Neural crest cell (in vitro differentiated cells): ENCODE results near the gene CHI3L2. TPM values are rescaled to one million over a fixed set of nuclear protein-coding genes. Genes with fewer than 3 reads are reported as not detected.

ENCODE experiments used
- DNase-seq: peaks from one replicate; pipeline ENCODE4 v3.0.0; 2021; ENCODE audit warnings: low read depth, mixed read lengths, low spot score
- H3K27ac Mint-ChIP-seq: one replicate; pipeline ENCODE4 v1.8.0; 2021; ENCODE audit warnings: mild to moderate bottlenecking, mixed read lengths; ENCODE audit not compliant: unreplicated experiment
- H3K27me3 Mint-ChIP-seq: 2 replicates; pipeline ENCODE4 v1.8.0; 2021; ENCODE audit warnings: low read depth, mild to moderate bottlenecking, mixed read lengths
- H3K36me3 Mint-ChIP-seq: 2 replicates; pipeline ENCODE4 v1.8.0; 2021; ENCODE audit warnings: low read depth, mild to moderate bottlenecking, mixed read lengths
- H3K4me1 Mint-ChIP-seq: 2 replicates; pipeline ENCODE4 v1.8.0; 2021; ENCODE audit warnings: mixed read lengths
- H3K4me3 Mint-ChIP-seq: one replicate; pipeline ENCODE4 v1.8.0; 2021; ENCODE audit warnings: mild to moderate bottlenecking, mixed read lengths
- H3K9me3 Mint-ChIP-seq: 2 replicates; pipeline ENCODE4 v1.8.0; 2021; ENCODE audit warnings: mixed read lengths
- total RNA-seq: library from RNA; stranded (reverse); gene quantifications from 2 replicates; pipeline ENCODE4 v1.2.1, GENCODE V29; 2021
- TF ChIP-seq, protein P1 (sequence below): fragments of 200-600 bp; sonication (generic); conservative IDR thresholded peaks from 2 replicates; pipeline ENCODE4 v1.5.0; 2021; ENCODE audit warnings: antibody characterized with exemption, mild to moderate bottlenecking

The CHI3L2 gene
- total RNA-seq, 1 donor from 2014 or later, result not detected

DNA sequence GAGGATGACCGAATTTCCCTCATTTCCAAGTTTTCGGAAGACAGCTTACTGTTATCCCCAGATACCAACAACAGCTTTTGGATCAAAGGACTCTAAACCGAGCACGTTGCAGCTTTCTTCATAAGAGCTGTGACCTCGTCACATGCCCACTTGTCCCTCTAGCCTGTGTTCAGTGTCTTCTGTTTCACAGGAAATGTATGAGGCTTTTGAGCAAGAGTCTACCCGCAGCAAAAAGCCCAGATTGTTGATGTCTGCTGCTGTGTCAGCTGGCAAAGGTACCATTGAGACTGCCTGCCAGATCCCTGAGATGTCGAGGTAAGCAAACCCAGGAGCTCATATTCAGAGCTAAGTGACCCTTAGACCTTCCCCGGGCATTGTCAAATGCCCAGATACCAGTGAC lies 24.1 kb downstream of the CHI3L2 start:
- Mint-ChIP-seq H3K4me3 (no peak overlapping the region), H3K36me3 (no peaks in the 10 kb centered on the region), H3K27ac (peak overlapping the region; percentile 24), H3K27me3 (no peaks in the 10 kb centered on the region), H3K9me3 (peaks cover 3% of the 10 kb centered on the region), H3K4me1 (peaks cover 42% of the 10 kb centered on the region)
- DNase-seq, result no peak
- TF ChIP-seq, protein P1, sequence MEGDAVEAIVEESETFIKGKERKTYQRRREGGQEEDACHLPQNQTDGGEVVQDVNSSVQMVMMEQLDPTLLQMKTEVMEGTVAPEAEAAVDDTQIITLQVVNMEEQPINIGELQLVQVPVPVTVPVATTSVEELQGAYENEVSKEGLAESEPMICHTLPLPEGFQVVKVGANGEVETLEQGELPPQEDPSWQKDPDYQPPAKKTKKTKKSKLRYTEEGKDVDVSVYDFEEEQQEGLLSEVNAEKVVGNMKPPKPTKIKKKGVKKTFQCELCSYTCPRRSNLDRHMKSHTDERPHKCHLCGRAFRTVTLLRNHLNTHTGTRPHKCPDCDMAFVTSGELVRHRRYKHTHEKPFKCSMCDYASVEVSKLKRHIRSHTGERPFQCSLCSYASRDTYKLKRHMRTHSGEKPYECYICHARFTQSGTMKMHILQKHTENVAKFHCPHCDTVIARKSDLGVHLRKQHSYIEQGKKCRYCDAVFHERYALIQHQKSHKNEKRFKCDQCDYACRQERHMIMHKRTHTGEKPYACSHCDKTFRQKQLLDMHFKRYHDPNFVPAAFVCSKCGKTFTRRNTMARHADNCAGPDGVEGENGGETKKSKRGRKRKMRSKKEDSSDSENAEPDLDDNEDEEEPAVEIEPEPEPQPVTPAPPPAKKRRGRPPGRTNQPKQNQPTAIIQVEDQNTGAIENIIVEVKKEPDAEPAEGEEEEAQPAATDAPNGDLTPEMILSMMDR, result no peak

DNA sequence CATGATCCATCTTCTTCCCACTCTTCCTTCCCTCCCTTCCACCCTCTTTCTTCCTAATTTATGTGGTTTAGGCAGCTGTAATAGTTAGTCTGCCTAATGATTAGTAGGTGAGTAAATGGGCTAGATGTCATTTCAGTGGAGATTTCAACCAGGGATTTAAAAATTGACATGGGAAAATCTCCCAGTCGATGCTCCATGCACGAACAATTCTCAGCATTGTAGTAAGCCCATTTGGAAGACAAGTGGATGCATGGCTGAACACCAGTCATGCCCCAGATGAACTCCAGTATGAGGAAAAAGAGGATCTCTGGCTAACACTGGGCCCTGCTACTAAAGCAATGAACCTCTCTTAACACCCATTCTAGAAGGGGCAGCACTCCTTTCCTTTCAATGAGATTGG lies 25.3 kb downstream of the CHI3L2 start:
- Mint-ChIP-seq H3K4me3 (no peak overlapping the region), H3K9me3 (peaks cover 3% of the 10 kb centered on the region), H3K27ac (no peak overlapping the region), H3K27me3 (no peaks in the 10 kb centered on the region), H3K4me1 (peaks cover 42% of the 10 kb centered on the region), H3K36me3 (no peaks in the 10 kb centered on the region)
- TF ChIP-seq, protein P1, result no peak
- no peak for DNase-seq

DNA sequence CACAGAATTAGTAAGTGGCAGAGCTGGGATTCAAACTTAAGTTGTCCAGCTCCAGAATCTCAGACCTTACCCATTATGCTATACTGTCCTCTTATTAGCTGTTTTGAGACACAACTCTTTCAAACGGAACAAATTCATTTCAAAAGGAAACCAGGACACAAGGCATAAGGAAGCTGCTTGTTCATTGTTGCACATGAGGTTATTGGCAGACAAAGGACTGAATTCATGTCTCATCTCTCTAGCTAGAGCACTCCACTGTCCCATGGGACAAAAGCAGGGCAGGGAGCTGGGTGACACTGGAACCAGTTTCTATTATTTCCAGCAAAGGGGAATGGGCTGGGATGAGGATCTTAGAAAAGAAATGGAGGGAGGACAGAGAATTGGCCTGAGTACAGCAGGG lies 26.4 kb downstream of the CHI3L2 start:
- no peak overlapping the region for H3K27ac Mint-ChIP-seq
- TF ChIP-seq, protein P1, result no peak
- peak overlapping the region; percentile 19 for H3K4me3 Mint-ChIP-seq
- H3K36me3 Mint-ChIP-seq, result no peaks in the 10 kb centered on the region
- no peak for DNase-seq
- no peaks in the 10 kb centered on the region for H3K27me3 Mint-ChIP-seq
- H3K9me3 Mint-ChIP-seq, result peaks cover 3% of the 10 kb centered on the region
- H3K4me1 Mint-ChIP-seq, result peaks cover 42% of the 10 kb centered on the region

DNA sequence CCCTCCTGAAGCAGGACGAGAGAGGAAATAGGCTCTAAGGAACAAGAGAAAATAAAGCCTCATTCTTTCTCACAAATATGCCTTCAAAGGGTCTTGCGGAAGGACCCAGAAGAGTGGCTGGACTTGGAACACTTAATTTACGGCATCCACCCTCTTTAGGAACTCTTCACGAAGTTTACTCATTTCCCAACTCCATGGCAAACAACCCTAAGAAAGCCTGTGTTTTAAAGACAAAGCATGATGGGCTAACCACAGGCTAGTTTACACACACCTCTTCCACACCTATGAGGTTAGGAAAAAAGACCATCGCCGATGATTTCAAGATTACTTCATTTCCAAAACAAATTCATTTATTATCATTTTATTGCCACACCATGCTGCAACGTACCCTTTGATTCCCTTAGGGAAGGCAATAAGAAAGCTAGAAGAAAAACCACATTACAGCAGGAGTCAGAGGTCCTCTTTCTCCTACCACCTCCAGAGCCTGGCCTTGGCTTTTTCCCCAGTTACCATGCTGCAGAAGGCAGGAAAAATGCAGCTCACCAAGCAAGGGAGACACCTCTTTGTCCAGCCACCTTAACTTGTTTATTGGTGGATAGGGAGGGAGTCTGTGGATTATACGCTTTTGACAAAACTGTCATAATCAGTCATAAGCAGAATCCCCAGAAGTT lies 29.6 kb downstream of the CHI3L2 start:
- no peak for DNase-seq
- TF ChIP-seq, protein P1, result no peak
- H3K4me3 Mint-ChIP-seq, result no peak overlapping the region
- no peaks in the 10 kb centered on the region for H3K27me3 Mint-ChIP-seq
- peaks cover 16% of the 10 kb centered on the region for H3K4me1 Mint-ChIP-seq
- H3K36me3 Mint-ChIP-seq, result peaks cover 2% of the 10 kb centered on the region
- no peak overlapping the region for H3K27ac Mint-ChIP-seq
- H3K9me3 Mint-ChIP-seq, result peaks cover 5% of the 10 kb centered on the region

DNA sequence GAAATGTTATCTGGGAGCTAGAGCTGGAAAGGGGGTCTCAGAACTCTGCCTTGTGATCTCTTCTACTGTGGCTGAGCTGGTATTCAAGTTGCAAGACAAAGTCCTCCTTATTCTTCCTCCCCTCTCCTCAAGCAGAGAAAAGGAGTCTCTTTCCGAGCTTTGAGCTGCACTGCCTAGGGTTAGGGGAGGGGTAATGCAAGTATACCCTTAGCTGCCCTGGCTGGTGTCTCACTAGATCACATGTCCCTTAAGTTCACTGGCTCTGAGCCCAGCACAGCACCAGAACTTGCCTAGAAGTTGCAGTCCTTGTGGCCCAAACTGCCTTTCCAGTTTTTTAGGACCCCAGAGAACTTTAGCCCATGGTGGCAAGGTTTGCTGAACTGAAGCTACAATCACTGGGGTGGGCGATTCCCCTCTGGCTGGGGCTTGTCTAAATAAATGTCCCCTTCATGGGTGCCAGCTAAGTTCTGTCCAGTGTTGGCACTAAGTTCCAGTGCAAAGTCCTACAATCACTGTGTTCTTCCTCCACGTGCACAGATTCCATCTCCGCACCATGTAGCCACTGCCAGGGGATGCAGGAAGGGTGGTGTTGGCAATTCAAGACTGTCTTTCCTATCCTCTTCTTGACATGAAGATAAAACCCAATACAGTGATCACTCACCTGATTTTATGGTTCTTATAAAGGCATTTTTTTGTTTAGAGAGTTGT lies 40.4 kb downstream of the CHI3L2 start:
- no peak overlapping the region for H3K4me3 Mint-ChIP-seq
- no peak for DNase-seq
- H3K9me3 Mint-ChIP-seq, result peaks cover 11% of the 10 kb centered on the region
- H3K4me1 Mint-ChIP-seq, result peaks cover 9% of the 10 kb centered on the region
- no peaks in the 10 kb centered on the region for H3K27me3 Mint-ChIP-seq
- H3K27ac Mint-ChIP-seq, result peak overlapping the region; percentile 40
- TF ChIP-seq, protein P1, result no peak
- no peaks in the 10 kb centered on the region for H3K36me3 Mint-ChIP-seq
